Keratinocyte (primary cell): ENCODE data around the gene ARL13A. TPM values are rescaled to one million over a fixed set of nuclear protein-coding genes. Genes with fewer than 3 reads are reported as not detected.
"Not testable (repeated sequence)": the region's sequence is repeated elsewhere in the genome, so short reads cannot be mapped to it uniquely, and the experiment has no call there.

Experiments used
- DNase-seq: peaks from one replicate; pipeline ENCODE4 v3.0.0-alpha.2; 2011; ENCODE audit warnings: low read depth, missing footprints, low spot score
- FAIRE-seq: peaks from 2 replicates; lab custom pipeline; 2011; peaks lifted over from hg19 to GRCh38; lab: Jason Lieb, UNC
- H2AFZ ChIP-seq: 2 replicates; pipeline ENCODE4 v1.6.0; 2012; ENCODE audit warnings: low read length, control low read depth, inconsistent platforms; ENCODE audit not compliant: control insufficient read depth
- H3K27ac ChIP-seq: 2 replicates; pipeline ENCODE4 v1.5.1; 2011; ENCODE audit warnings: low read length; ENCODE audit not compliant: control insufficient read depth, insufficient read depth
- H3K27me3 ChIP-seq: 3 replicates; pipeline ENCODE4 v1.6.0; 2011; ENCODE audit warnings: low read length; ENCODE audit not compliant: control insufficient read depth, insufficient read depth; ENCODE audit errors: extremely low read depth
- H3K36me3 ChIP-seq, 2 experiments: 2 replicates in 1 of 2; 3 replicates in 1 of 2; pipeline ENCODE4 v1.5.1; 2011; ENCODE audit warnings: low read length in 2 of 2, mild to moderate bottlenecking in 1 of 2; ENCODE audit not compliant: control insufficient read depth in 2 of 2, insufficient read depth in 2 of 2; ENCODE audit errors: extremely low read depth in 1 of 2
- H3K4me1 ChIP-seq: 3 replicates; pipeline ENCODE4 v1.5.1; 2011; ENCODE audit warnings: low read length; ENCODE audit not compliant: control insufficient read depth, insufficient read depth; ENCODE audit errors: extremely low read depth
- H3K4me2 ChIP-seq: 3 replicates; pipeline ENCODE4 v1.6.0; 2011; ENCODE audit warnings: low read depth, low read length; ENCODE audit not compliant: control insufficient read depth, insufficient read depth; ENCODE audit errors: extremely low read depth
- H3K4me3 ChIP-seq, 3 experiments: fragments of 200-600 bp in 1 of 3; sonication (generic) in 1 of 3; 2 replicates in 2 of 3; 3 replicates in 1 of 3; pipeline ENCODE4 v1.5.1; 2011 to 2016; ENCODE audit warnings: low read length in 3 of 3, mild to moderate bottlenecking in 3 of 3, control low read depth in 2 of 3, inconsistent platforms in 1 of 3, low read depth in 1 of 3, mixed read lengths in 1 of 3, mixed run types in 1 of 3, moderate library complexity in 1 of 3; ENCODE audit not compliant: control insufficient read depth in 2 of 3, insufficient read depth in 2 of 3; ENCODE audit errors: extremely low read depth in 1 of 3
- H3K79me2 ChIP-seq: 2 replicates; pipeline ENCODE4 v1.6.0; 2012; ENCODE audit warnings: low read length; ENCODE audit not compliant: control insufficient read depth, insufficient read depth
- H3K9ac ChIP-seq: 3 replicates; pipeline ENCODE4 v1.6.0; 2011; ENCODE audit warnings: low read length; ENCODE audit not compliant: control insufficient read depth, insufficient read depth; ENCODE audit errors: extremely low read depth
- H3K9me1 ChIP-seq: 3 replicates; pipeline ENCODE4 v1.6.0; 2011; ENCODE audit warnings: low read length; ENCODE audit not compliant: control insufficient read depth, insufficient read depth; ENCODE audit errors: extremely low read depth
- H3K9me3 ChIP-seq: 2 replicates; pipeline ENCODE4 v1.5.1; 2012; ENCODE audit warnings: low read depth, low read length; ENCODE audit not compliant: control insufficient read depth
- H4K20me1 ChIP-seq: 3 replicates; pipeline ENCODE4 v1.6.0; 2011; ENCODE audit warnings: low read length; ENCODE audit not compliant: control insufficient read depth, insufficient read depth; ENCODE audit errors: extremely low read depth
- CTCF ChIP-seq, 3 experiments: IDR thresholded peaks in 1 of 3; conservative IDR thresholded peaks in 1 of 3; optimal IDR thresholded peaks in 1 of 3; 2 replicates in 2 of 3; 3 replicates in 1 of 3; pipeline versions ENCODE3 to v1.5.1; 2011; ENCODE audit warnings: low read length in 3 of 3, mild to moderate bottlenecking in 3 of 3, moderate library complexity in 2 of 3, control low read depth in 1 of 3, inconsistent platforms in 1 of 3; ENCODE audit not compliant: insufficient read depth in 2 of 3; ENCODE audit errors: extremely low read depth in 1 of 3
- EZH2 ChIP-seq: IDR thresholded peaks from one replicate; pipeline ENCODE4 v1.6.1; 2012; ENCODE audit warnings: inconsistent platforms, mild to moderate bottlenecking, low read length, moderate library complexity
- dilution Hi-C: fragments of 300-500 bp; cut with MboI; formaldehyde crosslinking; loops from one replicate; pipeline ENCODE4 v1.7.0; 2020; ENCODE audit warnings: low sequenced_read_pairs; ENCODE audit not compliant: extremely low pct_ligation_motif_present
- polyA plus RNA-seq, 5 experiments: library from polyadenylated mRNA; depleted of rRNA in 3 of 5; stranded (reverse) in 3 of 5; stranded (forward) in 1 of 5; unstranded in 1 of 5; fragments of >200 nt; gene quantifications; 1 replicate in 1 of 5; 2 replicates in 3 of 5; 3 replicates in 1 of 5; pipeline versions ENCODE4 v1.2.1 to v1.2.3, GENCODE V29; 2011 to 2012; ENCODE audit warnings: missing spikeins in 2 of 5, low read depth in 1 of 5, low replicate concordance in 1 of 5

The ARL13A gene
- polyA plus RNA-seq, 1 donor (not counting 4 experiments of a cell fraction or from before 2014, with no cell fraction given), result not detected

- Histone ChIP-seq H3K4me2 (peak overlapping the region; percentile 16), H3K27ac (no peak overlapping the region), H3K27me3 (no peaks in the 10 kb centered on the region), H3K4me3 (no peak overlapping the region), H4K20me1 (no peaks in the 10 kb centered on the region), H3K79me2 (no peaks in the 10 kb centered on the region), H2AFZ (no peak overlapping the region), H3K36me3 (no peaks in the 10 kb centered on the region), H3K4me1 (peaks cover 16% of the 10 kb centered on the region), H3K9ac (no peak overlapping the region), H3K9me1 (no peaks in the 10 kb centered on the region), H3K9me3 (no peaks in the 10 kb centered on the region)
- no peak for DNase-seq
- dilution Hi-C loops, result no loop called here
- TF ChIP-seq CTCF (optimal IDR thresholded peaks at IDR 0.05 in 1 of 3, IDR thresholded peaks at IDR 0.05 in 1 of 3, conservative IDR thresholded peaks at IDR 0.05 in 1 of 3; ENCODE audit: extremely low read depth in 1 of 3, insufficient read depth in 2 of 3, low read length in 3 of 3) (no peak), EZH2 (no peak)
- FAIRE-seq, result no peak
These were observed 10.5 kb downstream of the ARL13A start for GRCh38 chrX:100979881-100980607.

- no peak overlapping the region for H3K4me3 ChIP-seq
- H3K79me2 ChIP-seq, result no peaks in the 10 kb centered on the region
- H3K4me2 ChIP-seq, result no peak overlapping the region
- peaks cover 16% of the 10 kb centered on the region for H3K4me1 ChIP-seq
- H2AFZ ChIP-seq, result no peak overlapping the region
- H3K27ac ChIP-seq, result no peak overlapping the region
- no peaks in the 10 kb centered on the region for H3K36me3 ChIP-seq
- H3K9me1 ChIP-seq, result no peaks in the 10 kb centered on the region
- no peaks in the 10 kb centered on the region for H3K27me3 ChIP-seq
- H3K9ac ChIP-seq, result no peak overlapping the region
- no peaks in the 10 kb centered on the region for H3K9me3 ChIP-seq
- H4K20me1 ChIP-seq, result no peaks in the 10 kb centered on the region
- no peak for TF ChIP-seq CTCF (optimal IDR thresholded peaks at IDR 0.05 in 1 of 3, IDR thresholded peaks at IDR 0.05 in 1 of 3, conservative IDR thresholded peaks at IDR 0.05 in 1 of 3; ENCODE audit: extremely low read depth in 1 of 3, insufficient read depth in 2 of 3, low read length in 3 of 3)
- TF ChIP-seq EZH2, result no peak
- FAIRE-seq (no peak), DNase-seq (no peak)
- dilution Hi-C loops, result no loop called here
These were observed 11.3 kb downstream of the ARL13A start for GRCh38 chrX:100980608-100981497.

- H3K4me2 ChIP-seq, result not testable (repeated sequence)
These were observed 12.0 kb downstream of the ARL13A start for GRCh38 chrX:100981498-100981845.

More at GRCh38 chrX:100981498-100981845, 12.0 kb downstream of the ARL13A start:
- H3K9ac ChIP-seq, H3K4me3 ChIP-seq, H3K9me3 ChIP-seq, H3K27ac ChIP-seq, H3K36me3 ChIP-seq, FAIRE-seq, H3K9me1 ChIP-seq, DNase-seq, H2AFZ ChIP-seq, H4K20me1 ChIP-seq, H3K79me2 ChIP-seq, dilution Hi-C loops, H3K27me3 ChIP-seq: not testable (repeated sequence)
- H3K4me1 ChIP-seq, result peaks cover 16% of the 10 kb centered on the region
